GM12878 (cell line): Measurements from ENCODE around the gene SLC2A1. TPM values are rescaled to one million over a fixed set of nuclear protein-coding genes. Genes with fewer than 3 reads are reported as not detected.

Source experiments
- ATAC-seq: fragments of 200-7000 bp; cut with Tn5 transposase; 3 replicates; pipeline ENCODE4 v1.9.1; 2020; ENCODE audit warnings: mild to moderate bottlenecking, moderate library complexity
- BruUV-seq: library from RNA; stranded (reverse); fragments of 400-500 nt; replicated peaks from 2 replicates; lab custom pipeline; 2021; lab: Mats Ljungman, UMichigan
- CTCF ChIA-PET: fragments of 300-600 bp; sonication (Branson Sonifier 250); formaldehyde crosslinking; extraction: SDS; loops from one replicate; lab custom pipeline; 2021; ENCODE audit warnings: inconsistent platforms; lab: Yijun Ruan, JAX
- POLR2A ChIA-PET: fragments of 350-600 bp; formaldehyde crosslinking; extraction: SDS; loops from one replicate; lab custom pipeline; 2021; ENCODE audit warnings: inconsistent platforms; lab: Charles Lee
- RAD21 ChIA-PET: fragments of 300-600 bp; sonication (Branson Sonifier 250); formaldehyde crosslinking; loops from one replicate; lab custom pipeline; 2023; ENCODE audit warnings: antibody characterized with exemption; ENCODE audit not compliant: unreplicated experiment; lab: Charles Lee
- SMC1A ChIA-PET: fragments of 300-600 bp; sonication (Branson Sonifier 250); formaldehyde crosslinking; loops from one replicate; lab custom pipeline; 2023; ENCODE audit not compliant: unreplicated experiment, uncharacterized antibody; lab: Charles Lee
- DNase-seq: peaks from one replicate; pipeline ENCODE4 v3.0.0-alpha.2; 2011; ENCODE audit warnings: low read depth, low spot score
- FAIRE-seq: peaks from 3 replicates; lab custom pipeline; 2011; peaks lifted over from hg19 to GRCh38; lab: Jason Lieb, UNC
- H2AFZ ChIP-seq: 2 replicates; pipeline ENCODE4 v1.6.0; 2011; ENCODE audit warnings: low read depth, low read length, control low read depth; ENCODE audit not compliant: control insufficient read depth
- H3K27ac ChIP-seq: 2 replicates; pipeline ENCODE4 v1.5.1; 2011; ENCODE audit warnings: control low read depth; ENCODE audit not compliant: control insufficient read depth, insufficient read depth
- H3K27me3 ChIP-seq, 2 experiments: replicated peaks in 1 of 2; 2 replicates each; pipeline versions ENCODE4 v1.6.0 to v1.6.1; 2011; ENCODE audit warnings: low read length in 1 of 2; ENCODE audit not compliant: control insufficient read depth in 2 of 2, insufficient read depth in 2 of 2
- H3K36me3 ChIP-seq, 2 experiments: 2 replicates each; pipeline ENCODE4 v1.5.1; 2011; ENCODE audit warnings: low read length in 1 of 2; ENCODE audit not compliant: control insufficient read depth in 2 of 2, insufficient read depth in 2 of 2
- H3K4me1 ChIP-seq: 2 replicates; pipeline ENCODE4 v1.6.1; 2011; ENCODE audit warnings: mild to moderate bottlenecking, low read length, moderate library complexity, mixed read lengths; ENCODE audit not compliant: control insufficient read depth, insufficient read depth
- H3K4me2 ChIP-seq: 2 replicates; pipeline ENCODE4 v1.6.0; 2011; ENCODE audit warnings: control low read depth; ENCODE audit not compliant: control insufficient read depth, insufficient read depth
- H3K4me3 ChIP-seq: fragments of 200-600 bp; sonication (generic); 2 replicates; pipeline ENCODE4 v1.5.1; 2016
- H3K79me2 ChIP-seq: 2 replicates; pipeline ENCODE4 v1.6.0; 2011; ENCODE audit warnings: low read length; ENCODE audit not compliant: control insufficient read depth, insufficient read depth
- H3K9ac ChIP-seq: 2 replicates; pipeline ENCODE4 v1.8.0; 2011; ENCODE audit warnings: low read length, control low read depth, mixed read lengths; ENCODE audit not compliant: control insufficient read depth, insufficient read depth
- H3K9me3 ChIP-seq: replicated peaks from 3 replicates; pipeline ENCODE4 v1.5.1; 2011; ENCODE audit warnings: mild to moderate bottlenecking, low read length; ENCODE audit not compliant: control insufficient read depth, insufficient read depth
- H4K20me1 ChIP-seq: 2 replicates; pipeline ENCODE4 v1.6.0; 2011; ENCODE audit not compliant: control insufficient read depth, insufficient read depth
- BHLHE40 ChIP-seq, 2 experiments: fragments of 450-650 bp in 1 of 2; IDR thresholded peaks; 2 replicates each; pipeline ENCODE4 v1.6.1; 2011 to 2017; ENCODE audit warnings: low read depth in 2 of 2, borderline replicate concordance in 1 of 2, improper control_type of control experiment in 1 of 2, low read length in 1 of 2, mild to moderate bottlenecking in 1 of 2
- CBFB ChIP-seq: IDR thresholded peaks from 2 replicates; pipeline ENCODE4 v1.6.1; 2016; ENCODE audit warnings: antibody characterized with exemption, low read depth
- FOS ChIP-seq: IDR thresholded peaks from 3 replicates; pipeline ENCODE4 v1.6.1; 2011; ENCODE audit warnings: borderline replicate concordance; ENCODE audit not compliant: insufficient read length; ENCODE audit errors: extremely low read depth
- HDGF ChIP-seq: fragments of 450-650 bp; IDR thresholded peaks from 2 replicates; pipeline ENCODE4 v1.6.1; 2016; ENCODE audit warnings: antibody characterized with exemption
- KLF5 ChIP-seq: fragments of 450-650 bp; IDR thresholded peaks from 2 replicates; pipeline ENCODE4 v1.6.1; 2014; ENCODE audit warnings: mild to moderate bottlenecking; ENCODE audit not compliant: partially characterized antibody
- MXI1 ChIP-seq: fragments of 150-350 bp; IDR thresholded peaks from 2 replicates; pipeline ENCODE4 v1.6.1; 2011; ENCODE audit warnings: low read depth, mild to moderate bottlenecking, inconsistent platforms, low read length, improper control_type of control experiment
- PAX8 ChIP-seq: fragments of 450-650 bp; IDR thresholded peaks from 2 replicates; pipeline ENCODE4 v1.6.1; 2017; ENCODE audit warnings: mild to moderate bottlenecking, moderate library complexity
- PML ChIP-seq: IDR thresholded peaks from 2 replicates; pipeline ENCODE4 v1.6.1; 2012; ENCODE audit warnings: low read length, inconsistent platforms
- RCOR1 ChIP-seq: conservative IDR thresholded peaks from 2 replicates; pipeline ENCODE4 v1.6.1; 2012; ENCODE audit warnings: low read depth, low read length, improper control_type of control experiment
- SIN3A ChIP-seq: IDR thresholded peaks from 2 replicates; pipeline ENCODE4 v1.6.1; 2012; ENCODE audit warnings: low read depth, low read length, improper control_type of control experiment
- TCF7 ChIP-seq: IDR thresholded peaks from 2 replicates; pipeline ENCODE4 v1.6.1; 2014; ENCODE audit warnings: antibody characterized with exemption, borderline replicate concordance
- ZBED1 ChIP-seq: IDR thresholded peaks from 2 replicates; pipeline ENCODE4 v1.6.1; 2016; ENCODE audit warnings: borderline replicate concordance
- ZNF274 ChIP-seq: IDR thresholded peaks from one replicate; pipeline ENCODE4 v1.8.0; 2011; ENCODE audit not compliant: insufficient read length, insufficient read depth
- ZNF622 ChIP-seq: fragments of 450-650 bp; IDR thresholded peaks from 2 replicates; pipeline ENCODE4 v1.6.1; 2017; ENCODE audit warnings: mild to moderate bottlenecking, inconsistent platforms
- WGBS: methylation state at CpG from one replicate; pipeline ENCODE4 v1.1.6; 2016; ENCODE audit warnings: low lambda C conversion rate; ENCODE audit not compliant: insufficient replicate concordance, insufficient coverage; ENCODE audit errors: missing lambda C conversion rate; 5-methylcytosine and 5-hydroxymethylcytosine counted together
- in situ Hi-C: fragments of 300-500 bp; cut with MboI; formaldehyde crosslinking; loops from 9 replicates; pipeline ENCODE4 v1.14.3; 2018; ENCODE audit warnings: mixed read lengths
- intact Hi-C: fragments of 100-400 bp; cut with micrococcal nuclease; formaldehyde crosslinking; loops from one replicate; pipeline ENCODE4 v1.14.2; 2022; ENCODE audit not compliant: unreplicated experiment
- polyA plus RNA-seq, 11 experiments: library from polyadenylated mRNA; depleted of rRNA in 4 of 11; unstranded in 6 of 11; stranded (reverse) in 5 of 11; fragments of >200 nt; fragmentation: Nextera tagmentation in 4 of 11; fragmentation: Illumina TruSeq in 1 of 11; extraction: Ambion mirVana in 4 of 11; extraction: Trizol in 1 of 11; gene quantifications; 1 replicate in 1 of 11; 2 replicates in 10 of 11; pipeline versions ENCODE4 v1.2.1 to v1.2.3, GENCODE V29; 2011 to 2016; ENCODE audit warnings: inconsistent platforms in 2 of 11, missing spikeins in 2 of 11, low read depth in 1 of 11
- total RNA-seq, 4 experiments: library from RNA; depleted of rRNA in 3 of 4; stranded (reverse); fragments of >200 nt in 3 of 4; fragmentation: Illumina TruSeq in 1 of 4; extraction: Trizol in 1 of 4; gene quantifications; 2 replicates each; pipeline versions ENCODE4 v1.2.1 to v1.2.3, GENCODE V29; 2013 to 2021
- TF ChIP-seq, protein P1 (sequence below): fragments of 450-650 bp; IDR thresholded peaks from 2 replicates; pipeline ENCODE4 v1.6.1; 2017; ENCODE audit warnings: low read depth, mild to moderate bottlenecking, moderate library complexity

The SLC2A1 gene
- total and polyA plus RNA-seq, 10 of the 15 experiments (the other 5 are each of a cell fraction or from before 2014, with no cell fraction given), result 5.7 to 66.0 (median 44.2) TPM

DNA sequence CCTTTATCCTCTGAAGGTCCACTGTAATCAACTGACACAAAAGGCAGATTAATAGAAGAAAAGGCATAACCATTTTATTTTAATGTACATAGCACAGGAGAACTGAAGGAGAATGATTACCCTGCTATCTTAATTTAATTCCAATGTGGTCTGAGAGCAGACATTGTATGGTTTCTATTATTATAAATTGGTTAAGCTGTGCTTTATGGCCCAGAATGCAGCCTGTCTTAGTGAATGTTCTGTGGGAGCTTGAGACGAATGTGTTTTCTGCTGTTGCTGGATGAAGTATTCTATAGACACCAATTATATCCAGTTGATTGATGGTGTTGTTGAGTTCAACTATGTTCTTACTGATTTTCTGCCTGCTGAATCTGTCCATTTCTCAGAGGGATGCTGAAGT, 25.0 kb upstream of the SLC2A1 start:
- Histone ChIP-seq H3K4me1 (no peaks in the 10 kb centered on the region), H3K79me2 (no peaks in the 10 kb centered on the region), H3K4me2 (no peak overlapping the region), H2AFZ (no peak overlapping the region), H3K27ac (no peak overlapping the region), H4K20me1 (no peaks in the 10 kb centered on the region), H3K27me3 (no peaks in the 10 kb centered on the region; a peak in 2 of 4 replicates), H3K9me3 (no peaks in the 10 kb centered on the region), H3K4me3 (no peak overlapping the region), H3K9ac (no peak overlapping the region), H3K36me3 (no peaks in the 10 kb centered on the region)
- POLR2A ChIA-PET, result no interaction called here
- FAIRE-seq (no peak), DNase-seq (no peak), ATAC-seq (no peak)
- 90% methylated on average over 1 of the region's 1 CpG for WGBS
- in situ Hi-C loops, result no loop called here
- RAD21 ChIA-PET, result no interaction called here
- CTCF ChIA-PET, result interaction anchor here (1.2 kb wide), 1 partner anchor 90 kb away, joined by 4 read pairs; no protein-coding TSS in a partner anchor
- SMC1A ChIA-PET, result interaction anchor here (1.0 to 1.2 kb wide), 4 partner anchors 69 to 95 kb away, joined by 3 read pairs; no protein-coding TSS in a partner anchor
- no TSS peak for BruUV-seq
- TF ChIP-seq SIN3A, result no peak
- no peak for TF ChIP-seq FOS
- TF ChIP-seq, protein P1, sequence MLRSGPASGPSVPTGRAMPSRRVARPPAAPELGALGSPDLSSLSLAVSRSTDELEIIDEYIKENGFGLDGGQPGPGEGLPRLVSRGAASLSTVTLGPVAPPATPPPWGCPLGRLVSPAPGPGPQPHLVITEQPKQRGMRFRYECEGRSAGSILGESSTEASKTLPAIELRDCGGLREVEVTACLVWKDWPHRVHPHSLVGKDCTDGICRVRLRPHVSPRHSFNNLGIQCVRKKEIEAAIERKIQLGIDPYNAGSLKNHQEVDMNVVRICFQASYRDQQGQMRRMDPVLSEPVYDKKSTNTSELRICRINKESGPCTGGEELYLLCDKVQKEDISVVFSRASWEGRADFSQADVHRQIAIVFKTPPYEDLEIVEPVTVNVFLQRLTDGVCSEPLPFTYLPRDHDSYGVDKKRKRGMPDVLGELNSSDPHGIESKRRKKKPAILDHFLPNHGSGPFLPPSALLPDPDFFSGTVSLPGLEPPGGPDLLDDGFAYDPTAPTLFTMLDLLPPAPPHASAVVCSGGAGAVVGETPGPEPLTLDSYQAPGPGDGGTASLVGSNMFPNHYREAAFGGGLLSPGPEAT, result no peak
- no peak for TF ChIP-seq ZNF274
- no peak for TF ChIP-seq HDGF
- intact Hi-C loops, result no loop called here

DNA sequence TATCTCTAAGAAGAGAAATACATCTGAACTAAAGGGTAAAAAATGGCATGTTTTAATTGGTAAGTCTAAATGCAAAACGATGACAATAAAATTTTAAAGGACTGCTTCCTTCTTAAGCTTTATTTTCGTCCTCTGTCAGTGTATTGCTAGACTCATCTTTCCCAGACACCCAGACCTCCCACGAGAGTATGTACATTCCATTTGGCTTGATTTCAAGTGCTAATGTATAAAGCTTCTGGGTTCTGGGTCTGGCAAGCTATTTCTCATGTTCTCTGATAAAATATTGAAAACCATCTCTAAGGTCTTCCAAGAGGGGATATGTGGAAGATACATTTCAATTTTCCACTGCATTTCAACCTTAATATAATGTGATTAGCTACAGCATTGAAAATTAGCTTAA, 24.6 kb upstream of the SLC2A1 start:
- intact Hi-C loops, result no loop called here
- Histone ChIP-seq H3K27me3 (no peaks in the 10 kb centered on the region; a peak in 2 of 4 replicates), H3K4me3 (no peak overlapping the region), H3K27ac (no peak overlapping the region), H3K79me2 (no peaks in the 10 kb centered on the region), H3K4me1 (no peaks in the 10 kb centered on the region), H3K36me3 (no peaks in the 10 kb centered on the region), H3K9me3 (no peaks in the 10 kb centered on the region), H3K4me2 (no peak overlapping the region), H4K20me1 (no peaks in the 10 kb centered on the region), H2AFZ (no peak overlapping the region), H3K9ac (no peak overlapping the region)
- CTCF ChIA-PET, result interaction anchor here (1.0 to 1.2 kb wide), 2 partner anchors 70 to 90 kb away, joined by 3 to 4 read pairs; no protein-coding TSS in a partner anchor
- FAIRE-seq, result no peak
- RAD21 ChIA-PET, result no interaction called here
- SMC1A ChIA-PET, result interaction anchor here (0.6 to 1.2 kb wide), 6 partner anchors 60 to 96 kb away, joined by 3 read pairs; no protein-coding TSS in a partner anchor
- WGBS, result 0% methylated on average over 3 of the region's 3 CpGs
- DNase-seq, result no peak
- POLR2A ChIA-PET, result no interaction called here
- in situ Hi-C loops, result no loop called here
- no TSS peak for BruUV-seq
- ATAC-seq, result no peak
- TF ChIP-seq KLF5 (no peak), HDGF (no peak), PML (no peak), TCF7 (no peak), ZBED1 (no peak), RCOR1 (no peak), MXI1 (no peak), BHLHE40 (IDR thresholded peaks at IDR 0.05; ENCODE audit: borderline replicate concordance in 1 of 2, low read depth in 2 of 2, low read length in 1 of 2) (no peak), PAX8 (no peak), CBFB (no peak), ZNF622 (no peak)
